GM12878 (cell line): Measurements from ENCODE around the gene ADAM15. TPM values are rescaled to one million over a fixed set of nuclear protein-coding genes. Genes with fewer than 3 reads are reported as not detected.
A peak's percentile ranks its signal among the peaks of the same experiment; 100 is the strongest.

Experiments
- CHD2 ChIP-seq: IDR thresholded peaks from 2 replicates; pipeline ENCODE4 v1.6.1; 2011; ENCODE audit warnings: low read depth, low read length, improper control_type of control experiment, borderline replicate concordance
- CREB1 ChIP-seq: IDR thresholded peaks from 2 replicates; pipeline ENCODE4 v1.6.1; 2012; ENCODE audit warnings: low read depth, mild to moderate bottlenecking, inconsistent platforms
- EGR1 ChIP-seq, 2 experiments: IDR thresholded peaks; 1 replicate in 1 of 2; 2 replicates in 1 of 2; pipeline ENCODE4 v1.6.1; 2011 to 2012; ENCODE audit warnings: low read depth in 2 of 2, low read length in 2 of 2, borderline replicate concordance in 1 of 2, mild to moderate bottlenecking in 1 of 2, moderate library complexity in 1 of 2
- ETV6 ChIP-seq, 2 experiments: fragments of 450-650 bp in 1 of 2; IDR thresholded peaks in 1 of 2; conservative IDR thresholded peaks in 1 of 2; 2 replicates each; pipeline ENCODE4 v1.6.1; 2014; ENCODE audit warnings: antibody characterized with exemption in 1 of 2, borderline replicate concordance in 1 of 2, low read depth in 1 of 2, mild to moderate bottlenecking in 1 of 2, moderate library complexity in 1 of 2
- EZH2 ChIP-seq: IDR thresholded peaks from 2 replicates; pipeline ENCODE4 v1.6.1; 2012; ENCODE audit warnings: low read depth, mild to moderate bottlenecking, control low read depth, inconsistent platforms, low read length, borderline replicate concordance; ENCODE audit not compliant: control insufficient read depth
- FOXM1 ChIP-seq: IDR thresholded peaks from 2 replicates; pipeline ENCODE4 v1.6.1; 2012; ENCODE audit warnings: low read depth, mild to moderate bottlenecking, inconsistent platforms, low read length, moderate library complexity
- HCFC1 ChIP-seq: fragments of 150-350 bp; IDR thresholded peaks from 2 replicates; pipeline ENCODE4 v1.6.1; 2014; ENCODE audit warnings: low read length
- IKZF2 ChIP-seq, 2 experiments: fragments of 450-650 bp; IDR thresholded peaks; 2 replicates each; pipeline ENCODE4 v1.6.1; 2017; ENCODE audit warnings: mild to moderate bottlenecking in 2 of 2, moderate library complexity in 2 of 2
- IRF5 ChIP-seq: fragments of 450-650 bp; IDR thresholded peaks from 2 replicates; pipeline ENCODE4 v1.6.1; 2017; ENCODE audit warnings: borderline replicate concordance
- KAT2A ChIP-seq: conservative IDR thresholded peaks from 2 replicates; pipeline ENCODE4 v1.6.1; 2011; ENCODE audit warnings: low read depth, low read length; ENCODE audit not compliant: control insufficient read depth
- MYB ChIP-seq: fragments of 150-350 bp; IDR thresholded peaks from 2 replicates; pipeline ENCODE4 v1.6.1; 2014; ENCODE audit warnings: mild to moderate bottlenecking, low read depth, low read length, borderline replicate concordance
- NFYA ChIP-seq: IDR thresholded peaks from 2 replicates; pipeline ENCODE4 v1.6.1; 2011; ENCODE audit warnings: low read depth, mild to moderate bottlenecking, low read length, improper control_type of control experiment, borderline replicate concordance
- NRF1 ChIP-seq: conservative IDR thresholded peaks from 2 replicates; pipeline ENCODE4 v1.6.1; 2011; ENCODE audit warnings: mild to moderate bottlenecking, low read depth, low read length, improper control_type of control experiment
- RUNX3 ChIP-seq: IDR thresholded peaks from 2 replicates; pipeline ENCODE4 v1.6.1; 2012; ENCODE audit warnings: low read length, inconsistent platforms
- SKIL ChIP-seq: fragments of 450-650 bp; IDR thresholded peaks from 2 replicates; pipeline ENCODE4 v1.6.1; 2017; ENCODE audit warnings: mild to moderate bottlenecking, low read depth, inconsistent platforms; ENCODE audit not compliant: poor library complexity, severe bottlenecking
- STAT1 ChIP-seq: fragments of 450-650 bp; conservative IDR thresholded peaks from 2 replicates; pipeline ENCODE4 v1.6.1; 2014; ENCODE audit warnings: antibody characterized with exemption, mild to moderate bottlenecking
- TBL1XR1 ChIP-seq: IDR thresholded peaks from 2 replicates; pipeline ENCODE4 v1.6.1; 2012; ENCODE audit warnings: low read depth, low read length, improper control_type of control experiment
- YBX1 ChIP-seq: fragments of 450-650 bp; IDR thresholded peaks from 2 replicates; pipeline ENCODE4 v1.6.1; 2016; ENCODE audit warnings: antibody characterized with exemption
- ZNF207 ChIP-seq: fragments of 450-650 bp; IDR thresholded peaks from 2 replicates; pipeline ENCODE4 v1.6.1; 2014; ENCODE audit warnings: antibody characterized with exemption, mild to moderate bottlenecking, borderline replicate concordance
- ZNF24 ChIP-seq: fragments of 450-650 bp; IDR thresholded peaks from 2 replicates; pipeline ENCODE4 v1.6.1; 2017; ENCODE audit warnings: antibody characterized with exemption, mild to moderate bottlenecking
- ZNF274 ChIP-seq: IDR thresholded peaks from one replicate; pipeline ENCODE4 v1.8.0; 2011; ENCODE audit not compliant: insufficient read length, insufficient read depth
- ZNF687 ChIP-seq: fragments of 450-650 bp; IDR thresholded peaks from 2 replicates; pipeline ENCODE4 v1.6.1; 2017; ENCODE audit warnings: mild to moderate bottlenecking, moderate library complexity
- ZSCAN29 ChIP-seq: fragments of 450-650 bp; IDR thresholded peaks from 2 replicates; pipeline ENCODE4 v1.6.1; 2017; ENCODE audit warnings: mild to moderate bottlenecking, moderate library complexity
- polyA plus RNA-seq, 11 experiments: library from polyadenylated mRNA; depleted of rRNA in 4 of 11; unstranded in 6 of 11; stranded (reverse) in 5 of 11; fragments of >200 nt; fragmentation: Nextera tagmentation in 4 of 11; fragmentation: Illumina TruSeq in 1 of 11; extraction: Ambion mirVana in 4 of 11; extraction: Trizol in 1 of 11; gene quantifications; 1 replicate in 1 of 11; 2 replicates in 10 of 11; pipeline versions ENCODE4 v1.2.1 to v1.2.3, GENCODE V29; 2011 to 2016; ENCODE audit warnings: inconsistent platforms in 2 of 11, missing spikeins in 2 of 11, low read depth in 1 of 11
- total RNA-seq, 4 experiments: library from RNA; depleted of rRNA in 3 of 4; stranded (reverse); fragments of >200 nt in 3 of 4; fragmentation: Illumina TruSeq in 1 of 4; extraction: Trizol in 1 of 4; gene quantifications; 2 replicates each; pipeline versions ENCODE4 v1.2.1 to v1.2.3, GENCODE V29; 2013 to 2021

The ADAM15 gene
- total and polyA plus RNA-seq, 10 of the 15 experiments (the other 5 are each of a cell fraction or from before 2014, with no cell fraction given) = 0.29 to 38.8 (median 14.7) TPM

- TF ChIP-seq SKIL = no peak
- TF ChIP-seq ZNF24 = no peak
- no peak for TF ChIP-seq FOXM1
- TF ChIP-seq ZNF274 = no peak
- peak; percentile 76 for TF ChIP-seq ZNF207
- TF ChIP-seq KAT2A = no peak
- TF ChIP-seq HCFC1 = no peak
- TF ChIP-seq TBL1XR1 = no peak
- TF ChIP-seq STAT1 = no peak
- no peak; the same call in 1 of the 2 replicates for TF ChIP-seq ZNF687
- TF ChIP-seq ZSCAN29 = no peak
- peak in 1 of 2 experiments; percentile 63; a peak in 2 of 3 replicates for TF ChIP-seq EGR1 (IDR thresholded peaks at IDR 0.05; ENCODE audit: borderline replicate concordance in 1 of 2, low read depth in 2 of 2, low read length in 2 of 2)
- no peak for TF ChIP-seq NFYA
- no peak for TF ChIP-seq IRF5
- TF ChIP-seq CHD2 = 0 out of 2 replicates have a peak, but pooled peaks have one; percentile 7
- no peak for TF ChIP-seq NRF1
- no peak for TF ChIP-seq RUNX3
- TF ChIP-seq ETV6 (conservative IDR thresholded peaks at IDR 0.05 in 1 of 2, IDR thresholded peaks at IDR 0.05 in 1 of 2; ENCODE audit: borderline replicate concordance in 1 of 2, low read depth in 1 of 2) = no peak
- no peak for TF ChIP-seq CREB1
- peak; percentile 79 to 85; a peak in 3 of 4 replicates for TF ChIP-seq IKZF2 (IDR thresholded peaks at IDR 0.05)
- no peak for TF ChIP-seq EZH2
- TF ChIP-seq MYB = no peak
- TF ChIP-seq YBX1 = no peak
Measured at GRCh38 chr1:155050560-155051341, at the start of gene ADAM15 (continued).
